Measurements from ENCODE around the gene MATN4.

DNA sequence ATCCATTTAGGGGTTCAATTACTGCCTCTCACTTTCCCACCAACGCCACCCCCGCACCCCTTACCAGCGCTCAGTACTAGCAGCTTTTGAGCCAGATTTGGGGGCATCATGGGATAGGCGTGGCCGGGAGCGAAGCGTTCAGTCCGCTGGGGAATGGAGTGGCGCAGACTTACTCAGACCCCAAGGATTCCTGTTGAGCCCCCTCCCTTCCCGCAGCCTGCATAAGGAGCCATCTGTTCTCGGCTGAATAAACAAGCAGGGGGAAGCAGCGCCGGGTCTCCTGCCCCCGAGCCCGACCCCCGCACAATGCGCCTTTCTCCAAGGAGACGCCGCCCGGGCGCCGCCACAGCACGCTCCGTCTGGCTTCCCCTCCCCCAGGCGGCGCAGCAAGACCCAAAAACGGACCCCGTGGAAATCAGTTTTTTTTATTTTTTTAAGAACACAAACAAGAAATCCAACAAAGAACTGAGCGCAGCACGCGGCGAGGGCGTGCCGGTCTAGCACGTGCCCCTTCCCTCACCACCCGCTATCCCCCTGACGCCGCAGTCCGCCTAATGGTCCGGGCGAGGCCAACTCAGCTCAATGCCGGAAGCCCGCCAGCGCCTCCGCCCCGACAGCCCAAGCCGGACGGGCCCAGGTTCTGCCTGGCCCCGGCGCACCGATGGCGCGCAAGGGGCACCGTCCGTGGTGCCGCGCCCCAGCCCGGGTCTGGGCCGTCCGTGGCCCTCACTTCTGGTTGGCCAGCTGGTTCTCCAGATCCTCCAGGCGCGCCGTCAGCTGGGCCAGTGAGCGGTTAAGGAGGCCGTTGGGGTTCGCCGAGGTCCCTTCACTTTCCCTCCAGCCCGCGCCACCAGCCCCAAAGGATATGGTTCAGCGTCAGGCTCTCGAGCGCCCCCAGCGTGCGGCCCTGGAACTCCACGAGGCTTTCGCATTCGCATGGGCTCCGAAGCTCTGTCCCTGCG lies 14.8 kb downstream of the MATN4 start:
- TF ChIP-seq, protein P1, sequence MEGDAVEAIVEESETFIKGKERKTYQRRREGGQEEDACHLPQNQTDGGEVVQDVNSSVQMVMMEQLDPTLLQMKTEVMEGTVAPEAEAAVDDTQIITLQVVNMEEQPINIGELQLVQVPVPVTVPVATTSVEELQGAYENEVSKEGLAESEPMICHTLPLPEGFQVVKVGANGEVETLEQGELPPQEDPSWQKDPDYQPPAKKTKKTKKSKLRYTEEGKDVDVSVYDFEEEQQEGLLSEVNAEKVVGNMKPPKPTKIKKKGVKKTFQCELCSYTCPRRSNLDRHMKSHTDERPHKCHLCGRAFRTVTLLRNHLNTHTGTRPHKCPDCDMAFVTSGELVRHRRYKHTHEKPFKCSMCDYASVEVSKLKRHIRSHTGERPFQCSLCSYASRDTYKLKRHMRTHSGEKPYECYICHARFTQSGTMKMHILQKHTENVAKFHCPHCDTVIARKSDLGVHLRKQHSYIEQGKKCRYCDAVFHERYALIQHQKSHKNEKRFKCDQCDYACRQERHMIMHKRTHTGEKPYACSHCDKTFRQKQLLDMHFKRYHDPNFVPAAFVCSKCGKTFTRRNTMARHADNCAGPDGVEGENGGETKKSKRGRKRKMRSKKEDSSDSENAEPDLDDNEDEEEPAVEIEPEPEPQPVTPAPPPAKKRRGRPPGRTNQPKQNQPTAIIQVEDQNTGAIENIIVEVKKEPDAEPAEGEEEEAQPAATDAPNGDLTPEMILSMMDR (IDR thresholded peaks at IDR 0.05), result peak; percentile 91 to 99
- TF ChIP-seq POLR2A (IDR thresholded peaks at IDR 0.05), result no peak
- TF ChIP-seq EP300 (IDR thresholded peaks at IDR 0.05), result no peak
